ENCODE data around the gene CCNJ. TPM values are rescaled to one million over a fixed set of nuclear protein-coding genes. Genes with fewer than 3 reads are reported as not detected.

CCNJ gene
- total RNA-seq, 1 experiment from 2014 or later: 15.2 TPM

DNA sequence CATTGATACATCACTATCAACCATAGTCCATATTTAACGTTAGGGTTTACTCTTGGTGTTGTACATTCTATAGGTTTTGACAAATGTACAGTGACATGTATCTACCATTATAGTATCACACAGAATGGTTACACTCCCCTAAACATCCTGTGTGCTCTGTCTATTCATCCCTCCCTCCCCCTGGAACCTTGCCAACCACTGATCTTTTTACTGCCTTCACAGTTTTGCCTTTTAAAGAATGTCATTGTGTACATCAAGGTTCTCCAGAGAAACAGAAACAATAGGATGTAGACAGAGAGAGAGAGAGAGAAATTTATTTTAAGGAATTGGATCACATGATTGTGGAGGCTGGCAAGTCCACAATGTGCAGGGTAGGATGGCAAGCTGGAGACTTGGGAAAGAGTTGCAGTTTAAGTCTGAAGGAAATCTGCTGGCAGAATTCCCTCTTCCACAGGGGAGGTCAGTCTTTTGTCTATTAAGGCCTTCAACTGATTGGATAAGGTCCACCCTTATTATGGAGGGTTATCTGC lies 45.1 kb upstream of the CCNJ start:
- no peaks in the 10 kb centered on the region for H3K27me3 ChIP-seq (ENCODE audit: control insufficient read depth, insufficient read depth, low read length)
- intact Hi-C loops (cut with micrococcal nuclease; ENCODE audit: unreplicated experiment) (loop anchor here (5.0 kb wide), 1 partner anchor 814 kb away; no protein-coding TSS in a partner anchor), in situ Hi-C loops (cut with HindIII; ENCODE audit: low pct_unique_long_range_greater_than_20kb, low sequenced_read_pairs) (no loop called here)
- ChIA-PET CTCF (no interaction called here), POLR2A (no interaction called here)
- no peaks in the 10 kb centered on the region for H3K4me1 ChIP-seq (ENCODE audit: control insufficient read depth, insufficient read depth, low read length)
- no peak overlapping the region for H3K4me3 ChIP-seq (ENCODE audit: low read depth in 2 of 2, low read length in 2 of 2)
- DNase-seq (ENCODE audit: low read depth, low spot score): no peak
- no peak for ATAC-seq
- H3K9me3 ChIP-seq (ENCODE audit: control insufficient read depth, insufficient read depth, low read depth, low read length): no peaks in the 10 kb centered on the region
- TF ChIP-seq POLR2AphosphoS5 (IDR thresholded peaks at IDR 0.05; ENCODE audit: low read depth, low read length) (no peak), TCF7L2 (IDR thresholded peaks at IDR 0.05; ENCODE audit: low read depth, low read length) (no peak), SIN3A (IDR thresholded peaks at IDR 0.05; ENCODE audit: borderline replicate concordance, insufficient read depth, low read depth, low read length) (no peak)
- TF ChIP-seq, protein P1, sequence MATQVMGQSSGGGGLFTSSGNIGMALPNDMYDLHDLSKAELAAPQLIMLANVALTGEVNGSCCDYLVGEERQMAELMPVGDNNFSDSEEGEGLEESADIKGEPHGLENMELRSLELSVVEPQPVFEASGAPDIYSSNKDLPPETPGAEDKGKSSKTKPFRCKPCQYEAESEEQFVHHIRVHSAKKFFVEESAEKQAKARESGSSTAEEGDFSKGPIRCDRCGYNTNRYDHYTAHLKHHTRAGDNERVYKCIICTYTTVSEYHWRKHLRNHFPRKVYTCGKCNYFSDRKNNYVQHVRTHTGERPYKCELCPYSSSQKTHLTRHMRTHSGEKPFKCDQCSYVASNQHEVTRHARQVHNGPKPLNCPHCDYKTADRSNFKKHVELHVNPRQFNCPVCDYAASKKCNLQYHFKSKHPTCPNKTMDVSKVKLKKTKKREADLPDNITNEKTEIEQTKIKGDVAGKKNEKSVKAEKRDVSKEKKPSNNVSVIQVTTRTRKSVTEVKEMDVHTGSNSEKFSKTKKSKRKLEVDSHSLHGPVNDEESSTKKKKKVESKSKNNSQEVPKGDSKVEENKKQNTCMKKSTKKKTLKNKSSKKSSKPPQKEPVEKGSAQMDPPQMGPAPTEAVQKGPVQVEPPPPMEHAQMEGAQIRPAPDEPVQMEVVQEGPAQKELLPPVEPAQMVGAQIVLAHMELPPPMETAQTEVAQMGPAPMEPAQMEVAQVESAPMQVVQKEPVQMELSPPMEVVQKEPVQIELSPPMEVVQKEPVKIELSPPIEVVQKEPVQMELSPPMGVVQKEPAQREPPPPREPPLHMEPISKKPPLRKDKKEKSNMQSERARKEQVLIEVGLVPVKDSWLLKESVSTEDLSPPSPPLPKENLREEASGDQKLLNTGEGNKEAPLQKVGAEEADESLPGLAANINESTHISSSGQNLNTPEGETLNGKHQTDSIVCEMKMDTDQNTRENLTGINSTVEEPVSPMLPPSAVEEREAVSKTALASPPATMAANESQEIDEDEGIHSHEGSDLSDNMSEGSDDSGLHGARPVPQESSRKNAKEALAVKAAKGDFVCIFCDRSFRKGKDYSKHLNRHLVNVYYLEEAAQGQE (IDR thresholded peaks at IDR 0.05; ENCODE audit: insufficient read depth in 1 of 2, low read depth in 2 of 2, low read length in 1 of 2): no peak
- TF ChIP-seq, protein P2, sequence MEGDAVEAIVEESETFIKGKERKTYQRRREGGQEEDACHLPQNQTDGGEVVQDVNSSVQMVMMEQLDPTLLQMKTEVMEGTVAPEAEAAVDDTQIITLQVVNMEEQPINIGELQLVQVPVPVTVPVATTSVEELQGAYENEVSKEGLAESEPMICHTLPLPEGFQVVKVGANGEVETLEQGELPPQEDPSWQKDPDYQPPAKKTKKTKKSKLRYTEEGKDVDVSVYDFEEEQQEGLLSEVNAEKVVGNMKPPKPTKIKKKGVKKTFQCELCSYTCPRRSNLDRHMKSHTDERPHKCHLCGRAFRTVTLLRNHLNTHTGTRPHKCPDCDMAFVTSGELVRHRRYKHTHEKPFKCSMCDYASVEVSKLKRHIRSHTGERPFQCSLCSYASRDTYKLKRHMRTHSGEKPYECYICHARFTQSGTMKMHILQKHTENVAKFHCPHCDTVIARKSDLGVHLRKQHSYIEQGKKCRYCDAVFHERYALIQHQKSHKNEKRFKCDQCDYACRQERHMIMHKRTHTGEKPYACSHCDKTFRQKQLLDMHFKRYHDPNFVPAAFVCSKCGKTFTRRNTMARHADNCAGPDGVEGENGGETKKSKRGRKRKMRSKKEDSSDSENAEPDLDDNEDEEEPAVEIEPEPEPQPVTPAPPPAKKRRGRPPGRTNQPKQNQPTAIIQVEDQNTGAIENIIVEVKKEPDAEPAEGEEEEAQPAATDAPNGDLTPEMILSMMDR (IDR thresholded peaks at IDR 0.05): no peak
- no peak overlapping the region for H3K27ac ChIP-seq (ENCODE audit: low read length)
- no TSS peak for BruUV-seq (replicated peaks)
- H3K36me3 ChIP-seq (ENCODE audit: control insufficient read depth, insufficient read depth, low read length): no peaks in the 10 kb centered on the region

DNA sequence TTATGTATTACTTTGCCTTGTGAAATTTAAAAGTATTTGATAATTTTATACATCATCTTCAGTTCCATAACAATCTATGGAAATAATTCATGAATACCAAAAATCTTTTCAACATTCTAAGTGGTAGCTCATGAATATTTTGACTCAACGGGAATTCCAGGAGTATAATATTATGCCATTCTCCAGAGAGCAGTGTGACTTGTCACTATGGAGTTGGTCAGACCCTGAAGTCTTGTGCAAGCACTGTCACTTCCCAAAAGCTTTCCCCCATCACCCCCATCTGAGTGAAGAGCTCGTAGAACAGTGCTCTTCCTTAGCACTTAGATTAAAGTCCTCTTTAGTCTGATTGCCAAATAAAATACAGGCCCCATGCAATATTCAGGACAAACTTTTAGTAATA lies 29.4 kb upstream of the CCNJ start:
- BruUV-seq (replicated peaks): no TSS peak

More for the DNA sequence above, 29.4 kb upstream of the CCNJ start:
- H3K27ac ChIP-seq (ENCODE audit: low read length): no peak overlapping the region
- in situ Hi-C loops (cut with HindIII; ENCODE audit: low pct_unique_long_range_greater_than_20kb, low sequenced_read_pairs) (no loop called here), intact Hi-C loops (cut with micrococcal nuclease; ENCODE audit: unreplicated experiment) (loop anchor here (10.0 kb wide), 1 partner anchor 121 kb away; the partner anchor contains the start of gene ZNF518A)
- TF ChIP-seq TCF7L2 (IDR thresholded peaks at IDR 0.05; ENCODE audit: low read depth, low read length) (no peak), SIN3A (IDR thresholded peaks at IDR 0.05; ENCODE audit: borderline replicate concordance, insufficient read depth, low read depth, low read length) (no peak), POLR2AphosphoS5 (IDR thresholded peaks at IDR 0.05; ENCODE audit: low read depth, low read length) (no peak)
- TF ChIP-seq, protein P1 (IDR thresholded peaks at IDR 0.05; ENCODE audit: insufficient read depth in 1 of 2, low read depth in 2 of 2, low read length in 1 of 2): no peak
- TF ChIP-seq, protein P2 (IDR thresholded peaks at IDR 0.05): no peak
- H3K27me3 ChIP-seq (ENCODE audit: control insufficient read depth, insufficient read depth, low read length): peaks cover 15% of the 10 kb centered on the region
- no peak for DNase-seq (ENCODE audit: low read depth, low spot score)
- H3K4me3 ChIP-seq (ENCODE audit: low read depth in 2 of 2, low read length in 2 of 2): no peak overlapping the region
- H3K4me1 ChIP-seq (ENCODE audit: control insufficient read depth, insufficient read depth, low read length): no peaks in the 10 kb centered on the region
- POLR2A ChIA-PET: no interaction called here
- no peak for ATAC-seq
- H3K9me3 ChIP-seq (ENCODE audit: control insufficient read depth, insufficient read depth, low read depth, low read length): no peaks in the 10 kb centered on the region
- CTCF ChIA-PET: no interaction called here
- no peaks in the 10 kb centered on the region for H3K36me3 ChIP-seq (ENCODE audit: control insufficient read depth, insufficient read depth, low read length)

All from Panc1 (cell line).